HCT116 (cell line): Measurements from ENCODE around the gene GAK. TPM values are rescaled to one million over a fixed set of nuclear protein-coding genes. Genes with fewer than 3 reads are reported as not detected.

ENCODE experiments used
- ATAC-seq: fragments of 200-7000 bp; cut with Tn5 transposase; 2 replicates; pipeline ENCODE4 v1.9.1; 2020; ENCODE audit warnings: mild to moderate bottlenecking, moderate library complexity
- BruUV-seq: library from RNA; stranded (reverse); fragments of 400-500 nt; replicated peaks from 2 replicates; lab custom pipeline; 2021; lab: Mats Ljungman, UMichigan
- CTCF ChIA-PET: fragments of 300-600 bp; sonication (Branson Sonifier 250); formaldehyde crosslinking; loops from one replicate; lab custom pipeline; 2021; ENCODE audit warnings: antibody characterized with exemption; lab: Charles Lee
- POLR2A ChIA-PET: fragments of 300-600, 350-600 bp; sonication (Branson Sonifier 250); formaldehyde crosslinking; loops from one replicate; lab custom pipeline; 2021; ENCODE audit warnings: antibody characterized with exemption; lab: Charles Lee
- RAD21 ChIA-PET, 2 experiments: fragments of 300-600 bp; sonication (Branson Sonifier 250); formaldehyde crosslinking; loops; one replicate each; lab custom pipeline; 2023; ENCODE audit warnings: low total read pairs in 2 of 2; ENCODE audit not compliant: uncharacterized antibody in 2 of 2, unreplicated experiment in 2 of 2, low non-redundant PET in 1 of 2; lab: Charles Lee
- DNase-seq: peaks from one replicate; pipeline ENCODE4 v3.0.0-alpha.2; 2010; ENCODE audit warnings: low read depth, low spot score
- H2AFZ ChIP-seq: fragments of 200-600 bp; shearing (Covaris generic), sonication (generic); 2 replicates; pipeline ENCODE4 v1.6.1; 2017; ENCODE audit warnings: low read depth, mixed run types, mixed read lengths, antibody characterized with exemption, low read length; ENCODE audit not compliant: poor library complexity, severe bottlenecking
- H3K27ac ChIP-seq: 2 replicates; pipeline ENCODE4 v1.5.1; 2012; ENCODE audit warnings: low read depth, low read length
- H3K27me3 ChIP-seq: fragments of 200-600 bp; sonication (generic); 2 replicates; pipeline ENCODE4 v1.6.1; 2016; ENCODE audit warnings: mixed run types, low read length, mixed read lengths; ENCODE audit not compliant: insufficient read depth
- H3K36me3 ChIP-seq, 2 experiments: fragments of 200-500 bp in 1 of 2; fragments of 200-600 bp in 1 of 2; sonication (Bioruptor generic) in 1 of 2; sonication (generic) in 1 of 2; 2 replicates each; pipeline versions ENCODE4 v1.5.1 to v1.6.1; 2014 to 2016; ENCODE audit warnings: low read length in 2 of 2, inconsistent platforms in 1 of 2, mixed read lengths in 1 of 2, mixed run types in 1 of 2; ENCODE audit not compliant: insufficient read depth in 2 of 2, control insufficient read depth in 1 of 2
- H3K4me1 ChIP-seq, 2 experiments: fragments of 200-600 bp in 1 of 2; sonication (generic) in 1 of 2; 2 replicates each; pipeline versions ENCODE4 v1.5.1 to v1.6.1; 2012 to 2017; ENCODE audit warnings: low read length in 2 of 2, inconsistent platforms in 1 of 2, mild to moderate bottlenecking in 1 of 2, mixed read lengths in 1 of 2, mixed run types in 1 of 2, moderate library complexity in 1 of 2; ENCODE audit not compliant: insufficient read depth in 2 of 2, control insufficient read depth in 1 of 2
- H3K4me2 ChIP-seq: fragments of 200-600 bp; sonication (generic); 2 replicates; pipeline ENCODE4 v1.6.1; 2017; ENCODE audit warnings: mixed run types, low read length, mixed read lengths
- H3K4me3 ChIP-seq, 2 experiments: fragments of 200-600 bp in 1 of 2; sonication (generic) in 1 of 2; replicated peaks in 1 of 2; 2 replicates each; pipeline ENCODE4 v1.5.1; 2011 to 2016; ENCODE audit warnings: low read length in 2 of 2, control low read depth in 1 of 2, low read depth in 1 of 2, mild to moderate bottlenecking in 1 of 2, mixed read lengths in 1 of 2, mixed run types in 1 of 2
- H3K79me2 ChIP-seq: fragments of 200-600 bp; sonication (generic); 2 replicates; pipeline ENCODE4 v1.6.1; 2017; ENCODE audit warnings: mild to moderate bottlenecking, mixed run types, low read length, moderate library complexity, mixed read lengths; ENCODE audit not compliant: insufficient read depth
- H3K9ac ChIP-seq: fragments of 200-600 bp; sonication (generic); 2 replicates; pipeline ENCODE4 v1.6.1; 2016; ENCODE audit warnings: low read length, mixed read lengths
- H3K9me2 ChIP-seq: fragments of 200-600 bp; sonication (generic), shearing (Covaris generic); 2 replicates; pipeline ENCODE4 v1.6.1; 2017; ENCODE audit warnings: mixed run types, mild to moderate bottlenecking, moderate library complexity; ENCODE audit not compliant: insufficient read depth
- H3K9me3 ChIP-seq, 2 experiments: fragments of 200-500 bp in 1 of 2; fragments of 200-600 bp in 1 of 2; sonication (Bioruptor generic) in 1 of 2; sonication (generic) in 1 of 2; 2 replicates each; pipeline ENCODE4 v1.6.1; 2014 to 2017; ENCODE audit warnings: low read length in 2 of 2, mixed read lengths in 2 of 2, inconsistent platforms in 1 of 2, low read depth in 1 of 2, mild to moderate bottlenecking in 1 of 2, mixed run types in 1 of 2, moderate library complexity in 1 of 2; ENCODE audit not compliant: control insufficient read depth in 1 of 2, insufficient read depth in 1 of 2
- H4K20me1 ChIP-seq: fragments of 200-600 bp; sonication (generic), shearing (Covaris generic); 2 replicates; pipeline ENCODE4 v1.6.1; 2017; ENCODE audit warnings: mixed run types, mild to moderate bottlenecking, moderate library complexity; ENCODE audit not compliant: insufficient read depth
- CEBPB ChIP-seq: IDR thresholded peaks from 2 replicates; pipeline ENCODE4 v1.6.1; 2012; ENCODE audit warnings: low read depth
- EGR1 ChIP-seq: IDR thresholded peaks from 2 replicates; pipeline ENCODE4 v1.6.1; 2012; ENCODE audit warnings: low read depth
- FOSL1 ChIP-seq: IDR thresholded peaks from 2 replicates; pipeline ENCODE4 v1.6.1; 2012; ENCODE audit warnings: low read depth
- RAD21 ChIP-seq: IDR thresholded peaks from 2 replicates; pipeline ENCODE4 v1.6.1; 2012; ENCODE audit warnings: low read depth, mild to moderate bottlenecking
- SP1 ChIP-seq: IDR thresholded peaks from 2 replicates; pipeline ENCODE4 v1.6.1; 2012; ENCODE audit warnings: low read depth
- ZFX ChIP-seq: fragments of 450-650 bp; IDR thresholded peaks from 2 replicates; pipeline ENCODE4 v1.6.1; 2017
- intact Hi-C: fragments of 100-400 bp; cut with micrococcal nuclease; formaldehyde crosslinking; loops from 2 replicates; pipeline ENCODE4 v1.10.0; 2022
- total RNA-seq: library from RNA; stranded (reverse); gene quantifications from one replicate; pipeline ENCODE4 v1.2.1, GENCODE V29; 2021; ENCODE audit not compliant: unreplicated experiment
- TF ChIP-seq, protein P1 (sequence below), 3 experiments: fragments of 200-600 bp in 1 of 3; sonication (generic) in 1 of 3; IDR thresholded peaks in 2 of 3; conservative IDR thresholded peaks in 1 of 3; 2 replicates each; pipeline ENCODE4 v1.5.1; 2012 to 2017; ENCODE audit warnings: low read depth in 2 of 3, low read length in 2 of 3, antibody characterized with exemption in 1 of 3, borderline replicate concordance in 1 of 3, control low read depth in 1 of 3, mild to moderate bottlenecking in 1 of 3, mixed read lengths in 1 of 3, mixed run types in 1 of 3, moderate library complexity in 1 of 3; ENCODE audit not compliant: insufficient read depth in 1 of 3
- TF ChIP-seq, protein P2 (sequence below): IDR thresholded peaks from 2 replicates; pipeline ENCODE4 v1.6.1; 2012
- TF ChIP-seq, protein P3 (sequence below): IDR thresholded peaks from 2 replicates; pipeline ENCODE4 v1.6.1; 2012
- TF ChIP-seq, protein P4 (sequence below): IDR thresholded peaks from 2 replicates; pipeline ENCODE4 v1.6.1; 2012; ENCODE audit warnings: low read depth

Gene GAK
- total RNA-seq, 1 experiment from 2014 or later: 123 TPM

DNA sequence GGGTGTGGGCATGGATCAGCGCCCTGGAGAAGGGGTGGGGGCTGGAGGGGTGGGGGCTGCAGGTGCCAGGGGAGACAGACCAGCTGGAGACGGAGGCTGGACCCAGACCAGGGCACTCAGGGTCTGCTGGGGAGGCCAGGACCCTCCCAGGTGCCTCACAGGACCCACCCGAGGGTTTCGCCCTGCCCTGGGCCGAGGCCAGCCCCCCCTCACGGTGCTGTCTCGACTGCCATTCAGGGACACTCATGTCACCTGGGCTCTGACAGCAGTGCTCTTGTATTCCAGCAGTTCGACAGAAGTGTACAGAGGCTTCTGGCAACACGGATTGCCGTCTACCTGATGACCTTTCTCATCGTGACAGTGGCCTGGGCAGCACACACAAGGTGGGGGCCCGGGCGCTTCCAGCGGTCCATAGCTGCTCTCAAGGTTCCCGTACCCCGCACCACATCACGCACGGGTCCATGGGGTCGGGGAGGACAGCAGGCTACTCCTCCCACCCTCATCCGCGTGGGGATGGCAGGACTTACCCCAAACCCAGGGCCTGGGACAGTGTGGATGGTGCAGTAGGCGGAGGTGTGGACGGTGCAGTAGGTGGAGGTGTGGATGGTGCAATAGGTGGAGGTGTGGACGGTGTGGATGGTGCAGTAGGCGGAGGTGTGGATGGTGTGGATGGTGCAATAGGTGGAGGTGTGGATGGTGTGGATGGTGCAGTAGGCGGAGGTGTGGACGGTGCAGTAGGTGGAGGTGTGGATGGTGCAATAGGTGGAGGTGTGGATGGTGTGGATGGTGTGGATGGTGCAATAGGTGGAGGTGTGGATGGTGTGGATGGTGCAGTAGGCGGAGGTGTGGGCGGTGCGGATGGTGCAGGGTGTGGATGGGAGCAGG, 18.3 kb upstream of the GAK start:
- intact Hi-C loops: no loop called here
- Histone ChIP-seq H3K9ac (no peak overlapping the region), H3K9me3 (no peaks in the 10 kb centered on the region), H3K4me1 (no peaks in the 10 kb centered on the region), H3K4me2 (no peak overlapping the region), H3K79me2 (no peaks in the 10 kb centered on the region), H3K27ac (no peak overlapping the region), H3K4me3 (no peak overlapping the region), H4K20me1 (no peaks in the 10 kb centered on the region), H3K36me3 (no peaks in the 10 kb centered on the region), H2AFZ (no peak overlapping the region), H3K9me2 (no peaks in the 10 kb centered on the region), H3K27me3 (no peaks in the 10 kb centered on the region)
- no peak for DNase-seq
- no peak for TF ChIP-seq RAD21
- TF ChIP-seq, protein P1, sequence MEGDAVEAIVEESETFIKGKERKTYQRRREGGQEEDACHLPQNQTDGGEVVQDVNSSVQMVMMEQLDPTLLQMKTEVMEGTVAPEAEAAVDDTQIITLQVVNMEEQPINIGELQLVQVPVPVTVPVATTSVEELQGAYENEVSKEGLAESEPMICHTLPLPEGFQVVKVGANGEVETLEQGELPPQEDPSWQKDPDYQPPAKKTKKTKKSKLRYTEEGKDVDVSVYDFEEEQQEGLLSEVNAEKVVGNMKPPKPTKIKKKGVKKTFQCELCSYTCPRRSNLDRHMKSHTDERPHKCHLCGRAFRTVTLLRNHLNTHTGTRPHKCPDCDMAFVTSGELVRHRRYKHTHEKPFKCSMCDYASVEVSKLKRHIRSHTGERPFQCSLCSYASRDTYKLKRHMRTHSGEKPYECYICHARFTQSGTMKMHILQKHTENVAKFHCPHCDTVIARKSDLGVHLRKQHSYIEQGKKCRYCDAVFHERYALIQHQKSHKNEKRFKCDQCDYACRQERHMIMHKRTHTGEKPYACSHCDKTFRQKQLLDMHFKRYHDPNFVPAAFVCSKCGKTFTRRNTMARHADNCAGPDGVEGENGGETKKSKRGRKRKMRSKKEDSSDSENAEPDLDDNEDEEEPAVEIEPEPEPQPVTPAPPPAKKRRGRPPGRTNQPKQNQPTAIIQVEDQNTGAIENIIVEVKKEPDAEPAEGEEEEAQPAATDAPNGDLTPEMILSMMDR (IDR thresholded peaks at IDR 0.05 in 2 of 3, conservative IDR thresholded peaks at IDR 0.05 in 1 of 3; ENCODE audit: borderline replicate concordance in 1 of 3, insufficient read depth in 1 of 3, low read depth in 2 of 3, low read length in 2 of 3): no peak
- no peak for TF ChIP-seq EGR1
- no peak for TF ChIP-seq FOSL1
- TF ChIP-seq, protein P2, sequence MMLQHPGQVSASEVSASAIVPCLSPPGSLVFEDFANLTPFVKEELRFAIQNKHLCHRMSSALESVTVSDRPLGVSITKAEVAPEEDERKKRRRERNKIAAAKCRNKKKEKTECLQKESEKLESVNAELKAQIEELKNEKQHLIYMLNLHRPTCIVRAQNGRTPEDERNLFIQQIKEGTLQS: no peak
- ChIA-PET CTCF (no interaction called here), RAD21 (no interaction called here), POLR2A (no interaction called here)
- no peak for ATAC-seq
- BruUV-seq: no TSS peak

DNA sequence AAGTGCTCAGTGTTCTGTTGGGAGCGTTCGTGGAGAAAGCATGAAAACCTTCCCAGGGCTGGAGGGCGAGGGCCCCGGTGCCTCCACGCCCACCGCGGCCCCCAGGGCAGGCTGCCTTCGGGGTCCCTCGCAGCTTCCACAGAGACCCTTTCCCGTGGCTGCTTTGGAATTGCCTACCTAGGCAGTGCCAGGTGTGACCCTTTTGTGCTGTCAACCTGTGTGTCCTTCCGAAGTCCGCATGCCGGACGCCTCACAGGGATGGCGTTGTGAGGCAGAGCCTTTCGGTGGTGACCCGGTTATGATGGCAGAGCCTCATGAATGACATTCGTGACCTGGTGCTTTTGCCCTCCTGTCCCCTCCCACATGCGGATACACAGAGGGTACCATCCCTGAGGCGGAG, 17.5 kb upstream of the GAK start:
- Histone ChIP-seq H3K9ac (no peak overlapping the region), H3K4me3 (no peak overlapping the region), H3K4me1 (no peaks in the 10 kb centered on the region), H4K20me1 (no peaks in the 10 kb centered on the region), H2AFZ (no peak overlapping the region), H3K9me3 (no peaks in the 10 kb centered on the region), H3K4me2 (no peak overlapping the region), H3K79me2 (no peaks in the 10 kb centered on the region), H3K27me3 (no peaks in the 10 kb centered on the region), H3K27ac (no peak overlapping the region), H3K36me3 (no peaks in the 10 kb centered on the region), H3K9me2 (no peaks in the 10 kb centered on the region)
- ChIA-PET CTCF (no interaction called here), POLR2A (no interaction called here), RAD21 (no interaction called here)
- no TSS peak for BruUV-seq
- DNase-seq (no peak), ATAC-seq (no peak)
- intact Hi-C loops: no loop called here
- TF ChIP-seq, protein P3, sequence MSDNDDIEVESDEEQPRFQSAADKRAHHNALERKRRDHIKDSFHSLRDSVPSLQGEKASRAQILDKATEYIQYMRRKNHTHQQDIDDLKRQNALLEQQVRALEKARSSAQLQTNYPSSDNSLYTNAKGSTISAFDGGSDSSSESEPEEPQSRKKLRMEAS: no peak
- no peak for TF ChIP-seq SP1
- TF ChIP-seq, protein P1 (IDR thresholded peaks at IDR 0.05 in 2 of 3, conservative IDR thresholded peaks at IDR 0.05 in 1 of 3; ENCODE audit: borderline replicate concordance in 1 of 3, insufficient read depth in 1 of 3, low read depth in 2 of 3, low read length in 2 of 3): no peak
- TF ChIP-seq RAD21: no peak
- TF ChIP-seq ZFX: no peak
- TF ChIP-seq, protein P4, sequence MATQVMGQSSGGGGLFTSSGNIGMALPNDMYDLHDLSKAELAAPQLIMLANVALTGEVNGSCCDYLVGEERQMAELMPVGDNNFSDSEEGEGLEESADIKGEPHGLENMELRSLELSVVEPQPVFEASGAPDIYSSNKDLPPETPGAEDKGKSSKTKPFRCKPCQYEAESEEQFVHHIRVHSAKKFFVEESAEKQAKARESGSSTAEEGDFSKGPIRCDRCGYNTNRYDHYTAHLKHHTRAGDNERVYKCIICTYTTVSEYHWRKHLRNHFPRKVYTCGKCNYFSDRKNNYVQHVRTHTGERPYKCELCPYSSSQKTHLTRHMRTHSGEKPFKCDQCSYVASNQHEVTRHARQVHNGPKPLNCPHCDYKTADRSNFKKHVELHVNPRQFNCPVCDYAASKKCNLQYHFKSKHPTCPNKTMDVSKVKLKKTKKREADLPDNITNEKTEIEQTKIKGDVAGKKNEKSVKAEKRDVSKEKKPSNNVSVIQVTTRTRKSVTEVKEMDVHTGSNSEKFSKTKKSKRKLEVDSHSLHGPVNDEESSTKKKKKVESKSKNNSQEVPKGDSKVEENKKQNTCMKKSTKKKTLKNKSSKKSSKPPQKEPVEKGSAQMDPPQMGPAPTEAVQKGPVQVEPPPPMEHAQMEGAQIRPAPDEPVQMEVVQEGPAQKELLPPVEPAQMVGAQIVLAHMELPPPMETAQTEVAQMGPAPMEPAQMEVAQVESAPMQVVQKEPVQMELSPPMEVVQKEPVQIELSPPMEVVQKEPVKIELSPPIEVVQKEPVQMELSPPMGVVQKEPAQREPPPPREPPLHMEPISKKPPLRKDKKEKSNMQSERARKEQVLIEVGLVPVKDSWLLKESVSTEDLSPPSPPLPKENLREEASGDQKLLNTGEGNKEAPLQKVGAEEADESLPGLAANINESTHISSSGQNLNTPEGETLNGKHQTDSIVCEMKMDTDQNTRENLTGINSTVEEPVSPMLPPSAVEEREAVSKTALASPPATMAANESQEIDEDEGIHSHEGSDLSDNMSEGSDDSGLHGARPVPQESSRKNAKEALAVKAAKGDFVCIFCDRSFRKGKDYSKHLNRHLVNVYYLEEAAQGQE: no peak
- no peak for TF ChIP-seq CEBPB
